ENCODE results near the gene RAB33B.

DNA sequence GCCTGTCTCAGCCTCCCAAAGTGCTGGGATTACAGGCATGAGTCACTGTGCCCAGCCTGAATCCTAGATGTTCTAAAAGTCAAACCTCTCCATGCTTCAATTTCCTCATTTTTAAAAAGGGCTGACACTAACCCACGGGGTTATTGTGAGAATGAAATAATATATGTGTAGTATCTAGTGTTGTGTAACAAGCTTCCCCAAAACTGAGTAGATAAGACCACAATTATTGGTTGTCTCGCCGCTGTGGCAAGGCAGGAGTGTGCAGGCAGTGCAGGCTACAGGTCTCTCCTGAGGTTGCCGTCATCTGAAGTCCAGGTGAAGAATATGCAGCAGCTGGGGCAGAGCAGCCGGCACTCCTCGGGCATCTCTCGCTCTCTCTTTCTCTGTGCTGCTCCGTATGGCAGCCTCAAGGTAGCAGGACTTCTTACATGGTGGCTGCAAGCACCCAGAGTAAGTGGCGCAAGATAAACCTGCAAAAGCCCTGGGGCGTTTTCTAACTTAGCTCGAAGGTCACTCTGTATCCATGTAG, 30.9 kb downstream of the RAB33B start:
- TF ChIP-seq POLR2AphosphoS5 (IDR thresholded peaks at IDR 0.05) (no peak), EP300 (IDR thresholded peaks at IDR 0.05) (no peak)
- TF ChIP-seq, protein P1, sequence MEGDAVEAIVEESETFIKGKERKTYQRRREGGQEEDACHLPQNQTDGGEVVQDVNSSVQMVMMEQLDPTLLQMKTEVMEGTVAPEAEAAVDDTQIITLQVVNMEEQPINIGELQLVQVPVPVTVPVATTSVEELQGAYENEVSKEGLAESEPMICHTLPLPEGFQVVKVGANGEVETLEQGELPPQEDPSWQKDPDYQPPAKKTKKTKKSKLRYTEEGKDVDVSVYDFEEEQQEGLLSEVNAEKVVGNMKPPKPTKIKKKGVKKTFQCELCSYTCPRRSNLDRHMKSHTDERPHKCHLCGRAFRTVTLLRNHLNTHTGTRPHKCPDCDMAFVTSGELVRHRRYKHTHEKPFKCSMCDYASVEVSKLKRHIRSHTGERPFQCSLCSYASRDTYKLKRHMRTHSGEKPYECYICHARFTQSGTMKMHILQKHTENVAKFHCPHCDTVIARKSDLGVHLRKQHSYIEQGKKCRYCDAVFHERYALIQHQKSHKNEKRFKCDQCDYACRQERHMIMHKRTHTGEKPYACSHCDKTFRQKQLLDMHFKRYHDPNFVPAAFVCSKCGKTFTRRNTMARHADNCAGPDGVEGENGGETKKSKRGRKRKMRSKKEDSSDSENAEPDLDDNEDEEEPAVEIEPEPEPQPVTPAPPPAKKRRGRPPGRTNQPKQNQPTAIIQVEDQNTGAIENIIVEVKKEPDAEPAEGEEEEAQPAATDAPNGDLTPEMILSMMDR (IDR thresholded peaks at IDR 0.05) = no peak

Measured in stomach (tissue), 4 donors.